ENCODE data around the gene ATP10A. TPM values are rescaled to one million over a fixed set of nuclear protein-coding genes. Genes with fewer than 3 reads are reported as not detected.

Gene ATP10A
- total RNA-seq, 2 experiments from 2014 or later: 0.06 TPM; not detected in 1

DNA sequence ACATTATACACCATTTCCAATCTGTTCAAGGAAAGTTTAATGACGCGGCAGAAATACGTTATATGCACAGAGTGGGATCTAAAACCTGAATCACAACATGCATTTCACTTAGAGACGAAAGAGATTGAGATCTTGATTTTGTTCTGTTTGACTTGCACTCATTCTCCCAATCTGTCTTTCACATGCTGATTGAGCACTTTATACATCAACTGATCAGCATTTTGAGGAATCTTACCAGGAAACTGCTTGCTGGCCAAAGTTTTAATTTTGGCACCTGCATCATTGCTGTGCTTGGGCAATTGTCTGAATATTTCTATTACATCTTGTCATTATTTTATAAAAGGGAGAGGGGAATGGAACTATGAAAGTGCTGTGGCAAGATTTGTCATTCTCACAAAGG lies 47.7 kb upstream of the ATP10A start:
- H4K20me1 ChIP-seq (ENCODE audit: insufficient read depth, low read length): no peaks in the 10 kb centered on the region
- no peak overlapping the region for H3K27ac ChIP-seq (ENCODE audit: low read depth, low read length, poor library complexity, severe bottlenecking)
- POLR2A ChIA-PET: no interaction called here
- CTCF ChIA-PET (ENCODE audit: unreplicated experiment): no interaction called here
- no peaks in the 10 kb centered on the region for H3K36me3 ChIP-seq (ENCODE audit: insufficient read depth, low read length)
- no peaks in the 10 kb centered on the region for H3K9me2 ChIP-seq (ENCODE audit: insufficient read depth, low read length)
- no peaks in the 10 kb centered on the region for H3K4me1 ChIP-seq (ENCODE audit: insufficient read depth, low read length, poor library complexity, severe bottlenecking)
- no peak overlapping the region for H3K4me2 ChIP-seq (ENCODE audit: low read length)
- no peak for DNase-seq (ENCODE audit: low spot score)
- H3K9me3 ChIP-seq (ENCODE audit: low read length): peaks cover 7% of the 10 kb centered on the region; the same call in 1 of the 2 replicates
- no peak overlapping the region for H2AFZ ChIP-seq (ENCODE audit: low read length)
- no peaks in the 10 kb centered on the region for H3K79me2 ChIP-seq (ENCODE audit: insufficient read depth, low read depth, low read length)
- no peak overlapping the region for H3K4me3 ChIP-seq (ENCODE audit: low read depth, low read length, poor library complexity, severe bottlenecking)
- intact Hi-C loops (cut with micrococcal nuclease; ENCODE audit: unreplicated experiment): no loop called here
- no TSS peak for BruUV-seq (replicated peaks)
- TF ChIP-seq EZH2phosphoT487 (IDR thresholded peaks at IDR 0.05; ENCODE audit: borderline replicate concordance, low read depth, low read length) (no peak), CTCF (conservative IDR thresholded peaks at IDR 0.05; ENCODE audit: low read length) (no peak)

- no peaks in the 10 kb centered on the region for H3K79me2 ChIP-seq (ENCODE audit: insufficient read depth, low read depth, low read length)
- intact Hi-C loops (cut with micrococcal nuclease; ENCODE audit: unreplicated experiment): no loop called here
- DNase-seq (ENCODE audit: low spot score): no peak
- H3K9me3 ChIP-seq (ENCODE audit: low read length): peaks cover 7% of the 10 kb centered on the region; the same call in 1 of the 2 replicates
- no peak overlapping the region for H2AFZ ChIP-seq (ENCODE audit: low read length)
- no peaks in the 10 kb centered on the region for H3K36me3 ChIP-seq (ENCODE audit: insufficient read depth, low read length)
- no TSS peak for BruUV-seq (replicated peaks)
- no peaks in the 10 kb centered on the region for H3K9me2 ChIP-seq (ENCODE audit: insufficient read depth, low read length)
- H3K4me2 ChIP-seq (ENCODE audit: low read length): no peak overlapping the region
- CTCF ChIA-PET (ENCODE audit: unreplicated experiment): no interaction called here
- H4K20me1 ChIP-seq (ENCODE audit: insufficient read depth, low read length): no peaks in the 10 kb centered on the region
- TF ChIP-seq EZH2phosphoT487 (IDR thresholded peaks at IDR 0.05; ENCODE audit: borderline replicate concordance, low read depth, low read length) (no peak), CTCF (conservative IDR thresholded peaks at IDR 0.05; ENCODE audit: low read length) (no peak)
- H3K4me3 ChIP-seq (ENCODE audit: low read depth, low read length, poor library complexity, severe bottlenecking): no peak overlapping the region
- no peaks in the 10 kb centered on the region for H3K4me1 ChIP-seq (ENCODE audit: insufficient read depth, low read length, poor library complexity, severe bottlenecking)
- POLR2A ChIA-PET: no interaction called here
- H3K27ac ChIP-seq (ENCODE audit: low read depth, low read length, poor library complexity, severe bottlenecking): no peak overlapping the region
These were observed 46.7 kb upstream of the ATP10A start for GRCh38 chr15:25909806-25910205.

DNA sequence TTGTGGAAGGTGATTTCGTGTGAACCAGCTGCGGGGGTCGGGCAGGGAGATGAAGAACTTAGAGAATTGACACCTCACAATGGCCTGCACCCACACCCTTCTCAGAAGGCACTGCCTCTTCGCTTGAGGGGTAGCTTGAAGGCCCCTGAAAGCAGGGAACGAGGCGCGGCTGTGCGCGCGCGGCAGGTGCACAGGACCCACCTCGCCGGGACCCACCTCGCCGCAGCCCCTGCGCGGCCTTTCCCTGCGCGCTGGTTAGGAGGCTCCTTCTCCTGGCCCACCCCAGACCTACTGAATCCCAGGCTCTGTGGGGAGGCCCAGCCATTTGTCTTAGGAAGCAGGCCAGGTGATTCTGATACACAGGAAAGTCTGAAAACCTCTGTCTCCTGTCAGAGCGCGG lies 46.2 kb upstream of the ATP10A start:
- BruUV-seq (replicated peaks): no TSS peak
- Histone ChIP-seq H3K4me2 (ENCODE audit: low read length) (no peak overlapping the region), H4K20me1 (ENCODE audit: insufficient read depth, low read length) (no peaks in the 10 kb centered on the region), H3K79me2 (ENCODE audit: insufficient read depth, low read depth, low read length) (no peaks in the 10 kb centered on the region), H3K9me3 (ENCODE audit: low read length) (peaks cover 3% of the 10 kb centered on the region; the same call in 1 of the 2 replicates), H3K4me1 (ENCODE audit: insufficient read depth, low read length, poor library complexity, severe bottlenecking) (no peaks in the 10 kb centered on the region), H3K27ac (ENCODE audit: low read depth, low read length, poor library complexity, severe bottlenecking) (no peak overlapping the region), H3K9me2 (ENCODE audit: insufficient read depth, low read length) (no peaks in the 10 kb centered on the region), H3K36me3 (ENCODE audit: insufficient read depth, low read length) (no peaks in the 10 kb centered on the region), H2AFZ (ENCODE audit: low read length) (no peak overlapping the region), H3K4me3 (ENCODE audit: low read depth, low read length, poor library complexity, severe bottlenecking) (no peak overlapping the region)
- TF ChIP-seq CTCF (conservative IDR thresholded peaks at IDR 0.05; ENCODE audit: low read length) (no peak), EZH2phosphoT487 (IDR thresholded peaks at IDR 0.05; ENCODE audit: borderline replicate concordance, low read depth, low read length) (no peak)
- no peak for DNase-seq (ENCODE audit: low spot score)
- POLR2A ChIA-PET: no interaction called here
- CTCF ChIA-PET (ENCODE audit: unreplicated experiment): no interaction called here
- intact Hi-C loops (cut with micrococcal nuclease; ENCODE audit: unreplicated experiment): no loop called here
